Left renal cortex interstitium (tissue), 4 donors: ENCODE results near the gene MCU. TPM values are rescaled to one million over a fixed set of nuclear protein-coding genes. Genes with fewer than 3 reads are reported as not detected.

Source experiments
- DNase-seq, 4 donors: peaks; one replicate each; pipeline ENCODE4 v3.0.0-alpha.2; 2013; ENCODE audit warnings: low read depth in 4 of 4, low spot score in 2 of 4, missing footprints in 1 of 4
- polyA plus RNA-seq, 4 donors: library from polyadenylated mRNA; unstranded; fragments of 120-200 nt; gene quantifications; one replicate each; pipeline ENCODE4 v1.2.1, GENCODE V29; 2013; ENCODE audit not compliant: insufficient read length in 4 of 4

The MCU gene
- polyA plus RNA-seq, 4 donors = 35.4 to 52.6 (median 48.2) TPM

DNA sequence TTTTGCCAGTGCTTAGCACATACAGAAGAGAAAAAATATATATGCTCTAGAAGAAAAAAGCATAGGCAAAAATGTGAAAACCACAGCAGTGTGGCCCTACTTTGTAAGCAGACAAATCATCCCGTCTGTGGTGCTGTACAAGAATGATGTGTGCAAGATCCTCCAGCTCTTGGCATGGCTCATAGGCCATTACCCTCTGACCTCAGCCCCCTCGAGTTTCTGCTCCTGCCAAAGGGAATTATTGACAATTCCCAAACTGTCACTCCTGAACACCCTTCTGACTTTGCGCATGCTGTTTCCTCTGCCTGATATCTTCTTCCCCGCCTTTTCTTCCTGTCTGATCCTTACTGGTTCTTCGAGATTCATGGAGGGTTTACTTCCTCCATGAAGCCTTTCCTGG is 235.5 kb downstream of the MCU start:
- no peak for DNase-seq

DNA sequence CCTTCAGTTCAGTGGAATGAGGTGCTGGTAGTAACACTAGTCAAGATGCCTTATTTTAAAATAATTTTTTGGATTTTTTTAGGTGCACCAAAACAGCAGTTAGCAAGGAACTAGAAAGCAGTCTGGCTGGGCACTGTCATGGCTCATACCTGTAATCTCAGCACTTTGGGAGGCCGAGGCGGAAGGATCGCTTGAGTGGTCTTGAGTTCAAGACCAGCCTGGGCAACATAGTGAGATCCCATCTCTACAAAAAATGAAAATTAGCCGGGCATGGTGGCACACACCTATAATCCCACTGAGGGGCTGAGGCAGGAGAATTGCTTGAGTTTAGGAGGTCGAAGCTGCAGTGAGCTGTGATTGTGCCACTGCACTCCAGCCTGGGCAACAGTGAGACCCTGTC is 236.9 kb downstream of the MCU start:
- no peak for DNase-seq

DNA sequence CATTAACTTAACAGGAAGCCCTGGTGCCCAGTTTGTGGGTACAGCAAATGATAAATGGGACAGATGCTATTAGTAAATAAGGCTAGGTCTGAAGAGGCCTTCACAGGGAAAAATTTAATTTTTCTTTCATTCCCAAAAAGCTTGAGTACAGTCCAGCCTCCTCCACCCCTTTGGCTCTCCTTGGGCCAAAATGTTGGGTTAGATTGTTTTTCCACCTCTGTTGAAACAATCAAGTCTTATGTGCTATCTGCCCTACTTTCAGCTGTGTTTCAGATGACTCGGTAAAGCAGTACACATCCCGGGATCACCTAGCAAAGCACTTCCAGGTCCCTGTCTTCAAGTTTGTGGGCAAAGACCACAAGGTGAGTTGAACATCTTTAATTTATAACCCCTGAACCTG is 238.3 kb downstream of the MCU start:
- DNase-seq = no peak

DNA sequence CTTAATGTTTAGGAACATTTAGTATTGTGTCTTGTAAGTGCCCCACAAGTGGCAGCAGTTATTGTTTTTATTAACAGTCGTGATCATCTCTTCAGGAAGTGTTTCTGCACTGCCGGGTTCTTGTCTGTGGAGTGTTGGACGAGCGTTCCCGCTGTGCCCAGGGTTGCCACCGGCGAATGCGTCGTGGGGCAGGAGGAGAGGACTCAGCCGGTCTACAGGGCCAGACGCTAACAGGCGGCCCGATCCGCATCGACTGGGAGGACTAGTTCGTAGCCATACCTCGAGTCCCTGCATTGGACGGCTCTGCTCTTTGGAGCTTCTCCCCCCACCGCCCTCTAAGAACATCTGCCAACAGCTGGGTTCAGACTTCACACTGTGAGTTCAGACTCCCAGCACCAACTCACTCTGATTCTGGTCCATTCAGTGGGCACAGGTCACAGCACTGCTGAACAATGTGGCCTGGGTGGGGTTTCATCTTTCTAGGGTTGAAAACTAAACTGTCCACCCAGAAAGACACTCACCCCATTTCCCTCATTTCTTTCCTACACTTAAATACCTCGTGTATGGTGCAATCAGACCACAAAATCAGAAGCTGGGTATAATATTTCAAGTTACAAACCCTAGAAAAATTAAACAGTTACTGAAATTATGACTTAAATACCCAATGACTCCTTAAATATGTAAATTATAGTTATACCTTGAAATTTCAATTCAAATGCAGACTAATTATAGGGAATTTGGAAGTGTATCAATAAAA is 240.5 kb downstream of the MCU start:
- no peak for DNase-seq

DNA sequence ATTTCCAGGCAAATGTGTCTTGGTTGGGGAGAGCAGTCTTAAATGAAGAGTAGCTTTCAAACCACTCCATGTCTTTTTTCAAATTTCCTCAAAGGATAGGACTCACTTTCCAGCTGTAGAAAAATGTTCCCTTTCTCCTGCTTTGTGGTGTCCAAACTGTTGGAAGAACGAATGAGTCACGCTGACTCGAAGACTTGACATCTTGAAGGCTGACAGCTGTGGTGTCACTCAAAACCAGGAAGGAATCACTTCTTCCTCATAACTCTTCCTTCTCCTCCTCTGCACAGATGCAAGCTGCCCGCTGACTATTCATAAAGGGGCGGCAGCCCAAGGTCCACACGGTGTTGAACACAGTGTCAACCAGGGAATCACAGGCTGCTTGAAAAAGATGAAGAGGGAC is 243.4 kb downstream of the MCU start:
- no peak for DNase-seq

Other genes with a start within 250 kb of the MCU start
- 10 to 100 TPM; 66.3 to 91.3 (median 75.7) TPM for gene MICU1, start 66.1 kb upstream of the MCU start, polyA plus RNA-seq
- 1 to 10 TPM; 2.0 to 3.9 (median 2.8) TPM for gene OIT3, start 201.6 kb downstream of the MCU start, polyA plus RNA-seq